Bronchus fibroblast of lung (primary cell): ENCODE results near the gene DHRS1. TPM values are rescaled to one million over a fixed set of nuclear protein-coding genes. Genes with fewer than 3 reads are reported as not detected.

Experiments used
- total RNA-seq: library from RNA; depleted of rRNA; stranded (reverse); fragments of >200 nt; gene quantifications from 2 replicates; pipeline ENCODE4 v1.2.3, GENCODE V29; 2015

The DHRS1 gene
- 27.4 and 28.2 TPM in 2 replicates for total RNA-seq

GRCh38 chr14:24299255-24300191, at the start of gene DHRS1, which contains the start of gene NOP9:
Gene DHRS1 (minus strand): TSS chr14:24299780. CDS start chr14:24299106, 674 bp downstream.
Gene NOP9 (plus strand): TSS chr14:24299850. CDS start chr14:24299955, 105 bp downstream.

GRCh38 chr14:24339284-24340151, 39.9 kb upstream of the DHRS1 start, which contains the start of gene RIPK3:
Gene RIPK3 (minus strand): TSS chr14:24339991. CDS start chr14:24339826, 165 bp downstream.

GRCh38 chr14:24334431-24335291, 35.1 kb upstream of the DHRS1 start, which contains the start of gene ADCY4:
Gene ADCY4 (minus strand): TSS chr14:24335071. CDS start chr14:24334652, 419 bp downstream.

GRCh38 chr14:24310646-24311604, 11.3 kb upstream of the DHRS1 start, which contains the start of gene LTB4R:
Gene LTB4R (plus strand): TSS chr14:24311502. CDS start chr14:24315652, 4,150 bp downstream.

GRCh38 chr14:24309538-24310264, 10.1 kb upstream of the DHRS1 start, which contains the start of gene LTB4R2:
Gene LTB4R2 (plus strand): TSS chr14:24310140. CDS start chr14:24310665, 525 bp downstream.

GRCh38 chr14:24307575-24308341, 8.2 kb upstream of the DHRS1 start, which contains the start of gene CIDEB:
Gene CIDEB (minus strand): TSS chr14:24307977. CDS start chr14:24307858, 119 bp downstream.

GRCh38 chr14:24271134-24271833, 28.3 kb downstream of the DHRS1 start, which contains the start of gene RABGGTA:
Gene RABGGTA (minus strand): TSS chr14:24271597. CDS start chr14:24271115, 482 bp downstream.

GRCh38 chr14:24262821-24263733, 36.5 kb downstream of the DHRS1 start, which contains the start of gene TGM1:
Gene TGM1 (minus strand): TSS chr14:24263177. CDS start chr14:24262352, 825 bp downstream.

Other genes with a start within 250 kb of the DHRS1 start
- gene CARMIL3, start 247.8 kb downstream of the DHRS1 start, total RNA-seq, result under 0.01 TPM in 2 replicates
- not detected in 2 replicates for gene CPNE6, start 228.2 kb downstream of the DHRS1 start, total RNA-seq
- 63.3 and 65.6 TPM in 2 replicates for gene PCK2, start 205.5 kb downstream of the DHRS1 start, total RNA-seq
- 42.2 and 43.7 TPM in 2 replicates for gene DCAF11, start 185.0 kb downstream of the DHRS1 start, total RNA-seq
- gene NRL, start 184.8 kb downstream of the DHRS1 start, total RNA-seq, result 0.59 and 2.9 TPM in 2 replicates
- not detected in 2 replicates for gene FITM1, start 169.1 kb downstream of the DHRS1 start, total RNA-seq
- 128 and 137 TPM in 2 replicates for gene PSME1, start 163.6 kb downstream of the DHRS1 start, total RNA-seq
- gene EMC9, start 158.2 kb downstream of the DHRS1 start, total RNA-seq, result 31.4 and 38.4 TPM in 2 replicates
- gene PSME2, start 153.2 kb downstream of the DHRS1 start, total RNA-seq, result 70.1 and 79.7 TPM in 2 replicates
- 49.9 and 53.7 TPM in 2 replicates for gene RNF31, start 152.3 kb downstream of the DHRS1 start, total RNA-seq
- 36.3 and 39.8 TPM in 2 replicates for gene IRF9, start 138.5 kb downstream of the DHRS1 start, total RNA-seq
- 54.3 and 64.6 TPM in 2 replicates for gene REC8, start 127.7 kb downstream of the DHRS1 start, total RNA-seq
- 56.5 and 58.6 TPM in 2 replicates for gene IPO4, start 111.0 kb downstream of the DHRS1 start, total RNA-seq
- 58.4 and 59.5 TPM in 2 replicates for gene TM9SF1, start 104.3 kb downstream of the DHRS1 start, total RNA-seq
- 0.17 TPM in 1 of 2 replicates, not detected in the other for gene TSSK4, start 94.1 kb downstream of the DHRS1 start, total RNA-seq
- 32.4 and 48.6 TPM in 2 replicates for gene CHMP4A, start 86.3 kb downstream of the DHRS1 start, total RNA-seq
- 18.2 and 19.6 TPM in 2 replicates for gene MDP1, start 83.7 kb downstream of the DHRS1 start, total RNA-seq
- gene NEDD8, start 67.4 kb downstream of the DHRS1 start, total RNA-seq, result 234 and 246 TPM in 2 replicates
- 53.1 and 54.3 TPM in 2 replicates for gene GMPR2, start 66.9 kb downstream of the DHRS1 start, total RNA-seq
- gene TINF2, start 57.2 kb downstream of the DHRS1 start, total RNA-seq, result 52.6 and 56.7 TPM in 2 replicates
- gene TGM1, start 36.6 kb downstream of the DHRS1 start, total RNA-seq, result 0.45 and 1.2 TPM in 2 replicates
- 32.1 and 33.9 TPM in 2 replicates for gene RABGGTA, start 28.2 kb downstream of the DHRS1 start, total RNA-seq
- 17.2 and 18.5 TPM in 2 replicates for gene NOP9, start 70 bp upstream of the DHRS1 start, total RNA-seq
- 1.3 and 1.8 TPM in 2 replicates for gene CIDEB, start 8.2 kb upstream of the DHRS1 start, total RNA-seq
- 1.0 and 3.0 TPM in 2 replicates for gene LTB4R2, start 10.4 kb upstream of the DHRS1 start, total RNA-seq
- gene LTB4R, start 11.7 kb upstream of the DHRS1 start, total RNA-seq, result 0.84 and 1.0 TPM in 2 replicates
- gene ADCY4, start 35.3 kb upstream of the DHRS1 start, total RNA-seq, result 0.15 and 0.17 TPM in 2 replicates
- gene RIPK3, start 40.2 kb upstream of the DHRS1 start, total RNA-seq, result 0.45 and 0.84 TPM in 2 replicates
- gene NFATC4, start 68.4 kb upstream of the DHRS1 start, total RNA-seq, result 25.4 and 28.4 TPM in 2 replicates
- gene NYNRIN, start 99.2 kb upstream of the DHRS1 start, total RNA-seq, result 7.9 and 9.6 TPM in 2 replicates
- 0.34 and 0.74 TPM in 2 replicates for gene CBLN3, start 129.9 kb upstream of the DHRS1 start, total RNA-seq
- 23.9 and 27.1 TPM in 2 replicates for gene KHNYN, start 130.2 kb upstream of the DHRS1 start, total RNA-seq
- gene SDR39U1, start 143.0 kb upstream of the DHRS1 start, total RNA-seq, result 18.8 and 24.2 TPM in 2 replicates
- gene CMA1, start 208.5 kb upstream of the DHRS1 start, total RNA-seq, result not detected in 2 replicates